HL-60 (cell line): ENCODE measurements around the gene E2F2.

Source experiments
- CTCF ChIP-seq: IDR thresholded peaks from one replicate; pipeline ENCODE4 v1.5.1; 2011; ENCODE audit warnings: low read length, control low read depth, inconsistent platforms; ENCODE audit not compliant: insufficient read depth
- POLR2AphosphoS5 ChIP-seq: IDR thresholded peaks from 2 replicates; pipeline ENCODE4 v1.6.1; 2012; ENCODE audit warnings: low read depth
- REST ChIP-seq: IDR thresholded peaks from 2 replicates; pipeline ENCODE4 v1.6.1; 2012; ENCODE audit warnings: low read depth; ENCODE audit not compliant: insufficient replicate concordance

GRCh38 chr1:23492132-23492720 is 38.8 kb downstream of the E2F2 start:
- no peak for TF ChIP-seq CTCF
- TF ChIP-seq POLR2AphosphoS5, result no peak
- no peak for TF ChIP-seq REST
